ENCODE results near the gene DYNC1H1.

DNA sequence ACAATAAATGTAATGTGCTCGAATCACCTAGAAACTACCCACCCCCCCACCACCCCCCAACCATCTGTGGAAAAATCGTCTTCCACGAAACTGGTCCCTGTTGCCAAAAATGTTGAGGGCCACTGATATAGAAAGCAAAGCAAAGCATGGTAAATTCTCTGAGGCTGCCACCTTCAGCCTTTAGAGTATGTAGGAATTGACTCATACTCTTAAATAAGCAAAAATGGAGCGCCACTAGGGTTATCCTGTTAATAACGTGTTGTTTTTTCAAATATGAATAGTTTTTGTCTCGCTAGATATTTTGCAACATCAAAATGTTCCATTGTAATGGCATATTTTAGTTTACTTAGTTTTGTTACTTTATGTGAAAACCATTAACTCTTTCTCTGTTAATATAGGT lies 18.2 kb downstream of the DYNC1H1 start:
- TF ChIP-seq, protein P1, sequence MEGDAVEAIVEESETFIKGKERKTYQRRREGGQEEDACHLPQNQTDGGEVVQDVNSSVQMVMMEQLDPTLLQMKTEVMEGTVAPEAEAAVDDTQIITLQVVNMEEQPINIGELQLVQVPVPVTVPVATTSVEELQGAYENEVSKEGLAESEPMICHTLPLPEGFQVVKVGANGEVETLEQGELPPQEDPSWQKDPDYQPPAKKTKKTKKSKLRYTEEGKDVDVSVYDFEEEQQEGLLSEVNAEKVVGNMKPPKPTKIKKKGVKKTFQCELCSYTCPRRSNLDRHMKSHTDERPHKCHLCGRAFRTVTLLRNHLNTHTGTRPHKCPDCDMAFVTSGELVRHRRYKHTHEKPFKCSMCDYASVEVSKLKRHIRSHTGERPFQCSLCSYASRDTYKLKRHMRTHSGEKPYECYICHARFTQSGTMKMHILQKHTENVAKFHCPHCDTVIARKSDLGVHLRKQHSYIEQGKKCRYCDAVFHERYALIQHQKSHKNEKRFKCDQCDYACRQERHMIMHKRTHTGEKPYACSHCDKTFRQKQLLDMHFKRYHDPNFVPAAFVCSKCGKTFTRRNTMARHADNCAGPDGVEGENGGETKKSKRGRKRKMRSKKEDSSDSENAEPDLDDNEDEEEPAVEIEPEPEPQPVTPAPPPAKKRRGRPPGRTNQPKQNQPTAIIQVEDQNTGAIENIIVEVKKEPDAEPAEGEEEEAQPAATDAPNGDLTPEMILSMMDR (IDR thresholded peaks at IDR 0.05), result no peak
- no peak for TF ChIP-seq POLR2A (IDR thresholded peaks at IDR 0.05)
